ENCODE measurements around the gene FBL.

DNA sequence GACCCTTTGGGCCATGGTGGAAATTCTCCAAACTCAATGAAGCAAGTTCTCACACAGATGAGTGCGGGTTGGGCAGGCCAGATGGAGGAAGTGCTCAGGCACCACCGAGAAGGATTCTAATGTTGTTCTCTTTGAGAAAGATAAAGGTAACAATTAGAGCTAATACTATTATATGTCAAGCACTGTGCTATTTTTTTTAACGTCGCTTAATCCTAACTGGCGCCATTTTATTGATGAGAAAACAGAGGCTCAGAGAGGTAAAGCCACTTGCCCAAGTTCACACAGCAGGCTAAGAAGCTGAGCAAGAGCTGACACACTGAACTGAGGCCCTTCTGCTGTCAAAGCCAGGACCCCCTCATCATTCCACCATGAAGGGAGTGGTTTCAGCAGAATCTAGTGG, 1.0 kb downstream of the FBL start:
- TF ChIP-seq, protein P1, sequence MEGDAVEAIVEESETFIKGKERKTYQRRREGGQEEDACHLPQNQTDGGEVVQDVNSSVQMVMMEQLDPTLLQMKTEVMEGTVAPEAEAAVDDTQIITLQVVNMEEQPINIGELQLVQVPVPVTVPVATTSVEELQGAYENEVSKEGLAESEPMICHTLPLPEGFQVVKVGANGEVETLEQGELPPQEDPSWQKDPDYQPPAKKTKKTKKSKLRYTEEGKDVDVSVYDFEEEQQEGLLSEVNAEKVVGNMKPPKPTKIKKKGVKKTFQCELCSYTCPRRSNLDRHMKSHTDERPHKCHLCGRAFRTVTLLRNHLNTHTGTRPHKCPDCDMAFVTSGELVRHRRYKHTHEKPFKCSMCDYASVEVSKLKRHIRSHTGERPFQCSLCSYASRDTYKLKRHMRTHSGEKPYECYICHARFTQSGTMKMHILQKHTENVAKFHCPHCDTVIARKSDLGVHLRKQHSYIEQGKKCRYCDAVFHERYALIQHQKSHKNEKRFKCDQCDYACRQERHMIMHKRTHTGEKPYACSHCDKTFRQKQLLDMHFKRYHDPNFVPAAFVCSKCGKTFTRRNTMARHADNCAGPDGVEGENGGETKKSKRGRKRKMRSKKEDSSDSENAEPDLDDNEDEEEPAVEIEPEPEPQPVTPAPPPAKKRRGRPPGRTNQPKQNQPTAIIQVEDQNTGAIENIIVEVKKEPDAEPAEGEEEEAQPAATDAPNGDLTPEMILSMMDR (IDR thresholded peaks at IDR 0.05; ENCODE audit: low read depth, low read length, poor library complexity, severe bottlenecking), result no peak
- no peak for TF ChIP-seq EZH2phosphoT487 (IDR thresholded peaks at IDR 0.05; ENCODE audit: borderline replicate concordance, low read length)
